Caki2 (cell line): Measurements from ENCODE around the gene SFSWAP. TPM values are rescaled to one million over a fixed set of nuclear protein-coding genes. Genes with fewer than 3 reads are reported as not detected.

Experiments
- DNase-seq: peaks from one replicate; pipeline ENCODE4 v3.0.0-alpha.2; 2015; ENCODE audit warnings: low read depth
- in situ Hi-C: cut with HindIII; loops from 2 replicates; pipeline ENCODE4 v1.10.0; 2016; ENCODE audit warnings: low sequenced_read_pairs, low pct_unique_long_range_greater_than_20kb, mixed read lengths
- total RNA-seq: library from RNA; depleted of rRNA; stranded (reverse); fragments of >200 nt; shearing (Covaris generic); gene quantifications from 2 replicates; pipeline ENCODE4 v1.2.3, GENCODE V29; 2014; ENCODE audit warnings: low replicate concordance

Gene SFSWAP
- total RNA-seq, 1 experiment from 2014 or later, result 18.1 TPM

- DNase-seq, result no peak
- in situ Hi-C loops, result no loop called here
Observed at GRCh38 chr12:131833288-131833895, 122.5 kb downstream of the SFSWAP start.

GRCh38 chr12:131833896-131834641 lies 123.2 kb downstream of the SFSWAP start:
- in situ Hi-C loops, result no loop called here
- DNase-seq, result no peak

- in situ Hi-C loops, result no loop called here
- no peak for DNase-seq
Observed at GRCh38 chr12:131834798-131835615, 124.1 kb downstream of the SFSWAP start.

- in situ Hi-C loops, result no loop called here
- no peak for DNase-seq
Observed at GRCh38 chr12:131835616-131836171, 124.8 kb downstream of the SFSWAP start.

GRCh38 chr12:131836193-131836592 lies 125.3 kb downstream of the SFSWAP start:
- in situ Hi-C loops, result no loop called here
- no peak for DNase-seq

- DNase-seq, result no peak
- in situ Hi-C loops, result no loop called here
Observed at GRCh38 chr12:131836714-131837397, 126.0 kb downstream of the SFSWAP start.

GRCh38 chr12:131840643-131841416 lies 129.9 kb downstream of the SFSWAP start:
- no peak for DNase-seq
- in situ Hi-C loops, result no loop called here

GRCh38 chr12:131841547-131841946 lies 130.7 kb downstream of the SFSWAP start:
- no peak for DNase-seq
- in situ Hi-C loops, result no loop called here

- DNase-seq, result no peak
- in situ Hi-C loops, result no loop called here
Observed at GRCh38 chr12:131842169-131842568, 131.3 kb downstream of the SFSWAP start.

GRCh38 chr12:131843527-131843926 lies 132.6 kb downstream of the SFSWAP start:
- DNase-seq, result no peak
- in situ Hi-C loops, result no loop called here

- in situ Hi-C loops, result no loop called here
- no peak for DNase-seq
Observed at GRCh38 chr12:131844140-131844539, 133.2 kb downstream of the SFSWAP start.

GRCh38 chr12:131844656-131845055 lies 133.8 kb downstream of the SFSWAP start:
- no peak for DNase-seq
- in situ Hi-C loops, result no loop called here

GRCh38 chr12:131845121-131845520 lies 134.2 kb downstream of the SFSWAP start:
- in situ Hi-C loops, result no loop called here
- DNase-seq, result no peak

- no peak for DNase-seq
- in situ Hi-C loops, result no loop called here
Observed at GRCh38 chr12:131847456-131847855, 136.6 kb downstream of the SFSWAP start.

GRCh38 chr12:131848753-131849152 lies 137.9 kb downstream of the SFSWAP start:
- in situ Hi-C loops, result no loop called here
- no peak for DNase-seq
